NB4 (cell line): ENCODE measurements around the gene ACADL.

ENCODE experiments used
- DNase-seq: peaks from one replicate; pipeline ENCODE4 v3.0.0; 2010; ENCODE audit warnings: low read depth
- H3K4me3 ChIP-seq: one replicate; pipeline ENCODE4 v1.5.1; 2011; ENCODE audit warnings: mild to moderate bottlenecking, low read depth, low read length, moderate library complexity
- MYC ChIP-seq: IDR thresholded peaks from 2 replicates; pipeline ENCODE4 v1.6.1; 2011; ENCODE audit warnings: low read depth, low read length
- POLR2A ChIP-seq: IDR thresholded peaks from 2 replicates; pipeline ENCODE4 v1.6.1; 2011; ENCODE audit warnings: mild to moderate bottlenecking; ENCODE audit not compliant: insufficient read length; ENCODE audit errors: extremely low read depth
- TF ChIP-seq, protein P1 (sequence below): IDR thresholded peaks from one replicate; pipeline ENCODE4 v1.5.1; 2012; ENCODE audit warnings: low read depth, low read length
- TF ChIP-seq, protein P2 (sequence below): IDR thresholded peaks from 2 replicates; pipeline ENCODE4 v1.6.1; 2011; ENCODE audit warnings: low read depth, low read length

Gene ACADL

DNA sequence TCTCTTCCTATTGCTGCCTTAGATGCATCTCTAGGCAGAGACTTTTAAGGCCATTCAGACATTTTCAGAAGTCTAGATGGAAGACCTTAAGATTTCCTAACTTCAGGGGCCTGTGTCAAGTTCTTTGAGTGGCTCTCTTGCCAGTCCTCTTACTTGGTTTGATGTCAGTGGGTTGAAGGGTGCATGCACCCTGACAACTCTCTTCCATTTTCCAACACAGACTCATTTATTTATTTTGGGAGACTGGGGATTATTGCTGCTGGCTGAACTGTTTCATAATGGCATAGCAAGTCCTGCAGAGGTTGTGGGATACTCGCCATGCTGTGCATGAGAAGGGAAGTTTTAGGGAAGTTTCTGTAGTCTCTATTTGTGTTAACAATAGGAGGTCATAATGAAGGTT is 39.0 kb upstream of the ACADL start:
- TF ChIP-seq MYC = no peak
- DNase-seq = no peak
- no peak overlapping the region for H3K4me3 ChIP-seq

DNA sequence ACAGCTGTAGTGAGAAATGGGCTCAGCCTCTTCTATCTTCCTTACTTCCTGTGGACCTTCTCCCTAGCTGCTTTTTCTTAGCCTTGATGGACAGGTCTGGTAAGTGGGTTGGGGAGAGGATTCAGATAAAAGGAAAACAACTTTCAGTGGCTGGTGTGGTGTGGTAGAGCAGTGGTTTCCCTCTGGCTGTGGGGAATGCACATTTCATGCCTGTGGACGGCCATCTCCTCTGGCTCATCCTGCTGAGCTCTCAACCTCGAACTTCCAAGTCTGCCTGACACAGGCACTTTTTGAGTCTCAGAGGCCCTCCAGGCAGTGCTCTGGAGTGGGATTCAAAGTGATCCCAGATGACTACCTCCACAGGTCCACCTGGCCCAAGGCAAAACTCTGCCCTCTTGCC is 38.6 kb upstream of the ACADL start:
- DNase-seq = no peak
- TF ChIP-seq, protein P1, sequence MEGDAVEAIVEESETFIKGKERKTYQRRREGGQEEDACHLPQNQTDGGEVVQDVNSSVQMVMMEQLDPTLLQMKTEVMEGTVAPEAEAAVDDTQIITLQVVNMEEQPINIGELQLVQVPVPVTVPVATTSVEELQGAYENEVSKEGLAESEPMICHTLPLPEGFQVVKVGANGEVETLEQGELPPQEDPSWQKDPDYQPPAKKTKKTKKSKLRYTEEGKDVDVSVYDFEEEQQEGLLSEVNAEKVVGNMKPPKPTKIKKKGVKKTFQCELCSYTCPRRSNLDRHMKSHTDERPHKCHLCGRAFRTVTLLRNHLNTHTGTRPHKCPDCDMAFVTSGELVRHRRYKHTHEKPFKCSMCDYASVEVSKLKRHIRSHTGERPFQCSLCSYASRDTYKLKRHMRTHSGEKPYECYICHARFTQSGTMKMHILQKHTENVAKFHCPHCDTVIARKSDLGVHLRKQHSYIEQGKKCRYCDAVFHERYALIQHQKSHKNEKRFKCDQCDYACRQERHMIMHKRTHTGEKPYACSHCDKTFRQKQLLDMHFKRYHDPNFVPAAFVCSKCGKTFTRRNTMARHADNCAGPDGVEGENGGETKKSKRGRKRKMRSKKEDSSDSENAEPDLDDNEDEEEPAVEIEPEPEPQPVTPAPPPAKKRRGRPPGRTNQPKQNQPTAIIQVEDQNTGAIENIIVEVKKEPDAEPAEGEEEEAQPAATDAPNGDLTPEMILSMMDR = no peak
- no peak for TF ChIP-seq MYC
- TF ChIP-seq, protein P2, sequence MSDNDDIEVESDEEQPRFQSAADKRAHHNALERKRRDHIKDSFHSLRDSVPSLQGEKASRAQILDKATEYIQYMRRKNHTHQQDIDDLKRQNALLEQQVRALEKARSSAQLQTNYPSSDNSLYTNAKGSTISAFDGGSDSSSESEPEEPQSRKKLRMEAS = no peak
- TF ChIP-seq POLR2A = no peak
- no peak overlapping the region for H3K4me3 ChIP-seq

DNA sequence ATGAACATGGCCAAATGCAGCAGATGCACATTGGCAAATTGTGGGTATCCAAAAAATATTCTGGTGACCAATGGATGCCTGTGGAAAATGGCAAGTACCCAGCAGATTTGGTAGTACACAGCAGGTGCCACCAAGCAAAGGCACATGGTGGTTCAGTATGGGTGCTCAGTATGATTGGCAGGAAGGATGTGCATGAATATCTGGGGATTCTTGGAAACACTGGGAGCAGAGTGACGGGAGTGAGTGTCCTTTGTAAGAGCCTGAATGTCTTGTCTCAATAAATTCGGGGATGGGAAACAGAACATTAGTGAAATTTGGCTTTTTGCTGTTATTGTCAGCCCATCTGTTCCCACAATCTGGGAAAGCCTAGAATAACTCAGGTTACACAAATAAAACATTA is 36.8 kb upstream of the ACADL start:
- TF ChIP-seq MYC (no peak), POLR2A (no peak)
- TF ChIP-seq, protein P1 = no peak
- TF ChIP-seq, protein P2 = no peak
- no peak for DNase-seq
- H3K4me3 ChIP-seq = no peak overlapping the region

DNA sequence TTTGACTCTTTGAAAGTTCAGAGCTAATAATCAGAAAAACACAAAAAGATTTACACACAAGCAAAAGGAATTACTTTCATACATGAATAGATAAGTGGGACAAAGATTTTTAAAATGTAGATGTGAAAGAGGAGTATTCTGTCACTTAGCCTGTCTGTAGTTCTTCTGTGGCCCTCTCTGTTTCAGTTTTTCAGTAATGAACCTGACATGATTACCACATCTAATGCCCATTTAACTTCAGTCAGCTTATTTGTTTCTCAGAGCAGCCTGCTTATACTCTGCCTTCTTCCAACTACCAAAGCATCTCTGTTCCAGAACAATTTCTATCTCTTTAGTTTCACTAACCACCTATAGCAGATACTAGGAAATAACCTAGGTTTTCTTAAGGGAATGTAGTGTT is 34.4 kb upstream of the ACADL start:
- TF ChIP-seq POLR2A = no peak
- no peak for TF ChIP-seq MYC
- TF ChIP-seq, protein P2 = no peak
- DNase-seq = no peak
- no peak overlapping the region for H3K4me3 ChIP-seq

DNA sequence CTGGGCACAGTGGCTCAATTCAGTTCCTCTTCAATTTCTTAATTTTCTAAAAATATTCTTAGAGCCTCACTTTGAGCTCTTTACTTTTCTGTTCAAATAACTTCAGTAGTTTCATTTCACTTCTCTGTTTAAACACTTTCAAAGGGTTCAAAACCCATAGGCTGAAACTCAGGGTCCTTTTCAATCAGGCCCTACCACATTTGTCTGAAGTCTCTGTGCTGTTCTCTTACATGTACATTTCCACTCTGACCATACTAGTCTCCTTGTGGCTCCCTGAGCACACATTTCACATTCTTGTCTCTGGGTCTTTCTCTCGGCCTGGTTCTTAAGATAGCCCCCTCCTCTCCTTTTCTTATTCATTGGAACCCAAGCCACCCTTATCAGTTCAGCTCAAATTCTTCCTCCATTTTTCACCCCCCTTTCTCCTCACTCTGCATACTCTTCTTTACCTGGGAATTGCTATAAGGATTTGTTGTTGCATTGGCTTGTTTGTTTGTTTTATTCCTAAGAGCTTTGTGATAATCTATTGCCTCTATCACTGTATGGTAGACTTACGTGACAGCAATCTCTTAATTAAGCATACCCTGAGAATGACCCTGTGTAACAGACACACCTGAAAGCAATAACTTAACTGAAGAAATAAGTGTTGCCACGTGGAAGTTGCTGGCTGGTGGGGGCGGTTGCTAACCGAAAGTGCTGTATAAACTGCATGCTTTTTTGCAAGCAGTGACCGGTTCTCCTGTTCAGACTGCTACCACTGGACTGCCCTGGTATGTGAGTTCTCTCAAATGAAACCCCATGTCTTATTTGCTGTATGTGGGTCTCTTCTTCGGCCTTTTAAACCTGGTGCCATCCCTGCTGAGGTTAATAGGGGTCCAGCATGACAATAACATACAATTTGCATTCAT is 27.7 kb upstream of the ACADL start:
- no peak overlapping the region for H3K4me3 ChIP-seq
- no peak for DNase-seq
- TF ChIP-seq POLR2A = no peak
- no peak for TF ChIP-seq MYC
- TF ChIP-seq, protein P1 = no peak
- TF ChIP-seq, protein P2 = no peak

DNA sequence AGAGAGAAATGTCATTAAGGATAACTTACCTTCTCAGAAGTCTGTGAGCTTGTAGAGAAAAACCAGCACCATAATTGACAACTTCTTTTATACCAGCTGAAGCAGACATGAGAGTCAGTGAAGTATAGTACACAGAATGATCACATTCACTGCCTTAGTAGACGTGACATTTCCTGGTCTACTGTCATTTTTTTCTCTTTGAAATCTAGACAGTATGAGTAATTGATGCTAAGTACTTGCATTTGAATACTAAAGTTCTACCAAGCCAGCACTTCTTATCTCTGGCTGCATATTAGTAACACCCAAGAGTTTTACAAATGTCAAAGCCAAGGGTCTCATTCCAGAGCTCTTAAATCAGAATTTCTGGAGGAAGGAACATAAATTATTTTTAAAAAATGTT is 25.4 kb upstream of the ACADL start:
- TF ChIP-seq, protein P1 = no peak
- TF ChIP-seq, protein P2 = no peak
- no peak for TF ChIP-seq POLR2A
- no peak for TF ChIP-seq MYC
- no peak for DNase-seq

More for the DNA sequence above, 25.4 kb upstream of the ACADL start:
- H3K4me3 ChIP-seq = no peak overlapping the region
